RWPE2 (cell line): Measurements from ENCODE around the gene TPRN.

Experiments used
- ATAC-seq: fragments of 200-7000 bp; cut with Tn5 transposase; 3 replicates; pipeline ENCODE4 v1.9.1; 2021; ENCODE audit warnings: low read depth
- DNase-seq: peaks from one replicate; pipeline ENCODE4 v3.0.0-alpha.2; 2020; ENCODE audit warnings: low spot score
- H3K27ac ChIP-seq: fragments of 450-650 bp; 2 replicates; pipeline ENCODE4 v1.5.1; 2017; ENCODE audit warnings: mild to moderate bottlenecking; ENCODE audit not compliant: poor library complexity, severe bottlenecking
- H3K27me3 ChIP-seq: fragments of 250-450 bp; sonication (Bioruptor Pico); 2 replicates; pipeline ENCODE4 v1.5.1; 2021; ENCODE audit warnings: mild to moderate bottlenecking, moderate library complexity; ENCODE audit not compliant: insufficient read depth, poor library complexity, severe bottlenecking
- H3K36me3 ChIP-seq: fragments of 250-450 bp; sonication (Bioruptor Pico); 2 replicates; pipeline ENCODE4 v1.5.1; 2020; ENCODE audit warnings: low read depth, mild to moderate bottlenecking, moderate library complexity
- H3K4me1 ChIP-seq: fragments of 250-450 bp; sonication (Bioruptor Pico); 2 replicates; pipeline ENCODE4 v1.5.1; 2021; ENCODE audit warnings: mild to moderate bottlenecking, moderate library complexity; ENCODE audit not compliant: insufficient read depth, poor library complexity, severe bottlenecking
- H3K4me3 ChIP-seq: fragments of 250-450 bp; sonication (Bioruptor Pico); 2 replicates; pipeline ENCODE4 v1.5.1; 2021; ENCODE audit warnings: mild to moderate bottlenecking, moderate library complexity; ENCODE audit not compliant: severe bottlenecking
- H3K9me3 ChIP-seq: fragments of 250-450 bp; sonication (Bioruptor Pico); 2 replicates; pipeline ENCODE4 v1.5.1; 2021; ENCODE audit warnings: mild to moderate bottlenecking, moderate library complexity; ENCODE audit not compliant: severe bottlenecking
- CTCF ChIP-seq: fragments of 450-650 bp; IDR thresholded peaks from one replicate; pipeline ENCODE4 v1.5.1; 2017; ENCODE audit warnings: mild to moderate bottlenecking, moderate library complexity; ENCODE audit not compliant: poor library complexity, severe bottlenecking

Gene TPRN

GRCh38 chr9:137198051-137198901, 2.3 kb downstream of the TPRN start:
- peak; percentile 3; the same call in 2 of the 3 replicates for ATAC-seq
- no peak for DNase-seq

GRCh38 chr9:137195525-137196220, 4.9 kb downstream of the TPRN start:
- Histone ChIP-seq H3K4me1 (peaks cover 18% of the 10 kb centered on the region), H3K4me3 (no peak overlapping the region), H3K36me3 (peaks cover 6% of the 10 kb centered on the region; the same call in 1 of the 2 replicates), H3K27ac (peak overlapping the region; percentile 25), H3K9me3 (no peaks in the 10 kb centered on the region), H3K27me3 (no peaks in the 10 kb centered on the region)
- ATAC-seq = peak; percentile 10; the same call in 1 of the 3 replicates
- TF ChIP-seq CTCF = no peak
- no peak for DNase-seq

More at GRCh38 chr9:137198051-137198901, 2.3 kb downstream of the TPRN start:
- Histone ChIP-seq H3K27me3 (no peaks in the 10 kb centered on the region), H3K4me1 (peaks cover 18% of the 10 kb centered on the region), H3K27ac (peak overlapping the region; percentile 16), H3K36me3 (no peaks in the 10 kb centered on the region), H3K4me3 (no peak overlapping the region), H3K9me3 (no peaks in the 10 kb centered on the region)
- TF ChIP-seq CTCF = no peak

GRCh38 chr9:137194909-137195308, 5.6 kb downstream of the TPRN start:
- no peak overlapping the region for H3K4me3 ChIP-seq
- TF ChIP-seq CTCF = no peak
- no peak for DNase-seq
- peaks cover 9% of the 10 kb centered on the region; the same call in 1 of the 2 replicates for H3K36me3 ChIP-seq
- no peaks in the 10 kb centered on the region for H3K9me3 ChIP-seq
- no peaks in the 10 kb centered on the region for H3K27me3 ChIP-seq
- peak overlapping the region; percentile 25 for H3K27ac ChIP-seq
- H3K4me1 ChIP-seq = peaks cover 18% of the 10 kb centered on the region
- ATAC-seq = peak; percentile 49

- TF ChIP-seq CTCF = no peak
- Histone ChIP-seq H3K4me1 (peaks cover 18% of the 10 kb centered on the region), H3K9me3 (no peaks in the 10 kb centered on the region), H3K36me3 (peaks cover 11% of the 10 kb centered on the region; the same call in 1 of the 2 replicates), H3K27me3 (no peaks in the 10 kb centered on the region), H3K4me3 (no peak overlapping the region), H3K27ac (peak overlapping the region; percentile 25)
- no peak for DNase-seq
- no peak for ATAC-seq
Observed at GRCh38 chr9:137194388-137194787, 6.2 kb downstream of the TPRN start.
